Body of pancreas (tissue), 4 donors: ENCODE data around the gene LTBP4.

Experiments
- CTCF ChIP-seq, 7 experiments: fragments of 450-650 bp in 4 of 7; fragments of 200-600 bp in 3 of 7; sonication (generic) in 3 of 7; IDR thresholded peaks; one replicate each; pipeline ENCODE4 v1.5.1; 2016 to 2019; ENCODE audit warnings: antibody characterized with exemption in 7 of 7
- POLR2A ChIP-seq, 3 donors: fragments of 450-650 bp; IDR thresholded peaks; one replicate each; pipeline ENCODE4 v1.6.1; 2016; ENCODE audit warnings: antibody characterized with exemption in 3 of 3, mild to moderate bottlenecking in 2 of 3

GRCh38 chr19:40610396-40611064 is 9.4 kb downstream of the LTBP4 start:
- no peak for TF ChIP-seq CTCF (IDR thresholded peaks at IDR 0.05)
- no peak for TF ChIP-seq POLR2A (IDR thresholded peaks at IDR 0.05)
